Naive thymus-derived CD4-positive, alpha-beta T cell (primary cell): ENCODE results near the gene SMCO4. TPM values are rescaled to one million over a fixed set of nuclear protein-coding genes. Genes with fewer than 3 reads are reported as not detected.

Experiments
- ATAC-seq: fragments of 150-1000 bp; cut with Tn5 transposase; 2 replicates; pipeline ENCODE4 v1.10.0; 2021; ENCODE audit warnings: mild to moderate bottlenecking, moderate library complexity
- CTCF ChIA-PET: fragments of 350-600 bp; sonication (Branson Sonifier 250); formaldehyde crosslinking; loops from one replicate; lab custom pipeline; 2021; ENCODE audit warnings: antibody characterized with exemption; lab: Charles Lee
- POLR2A ChIA-PET: fragments of 350-600 bp; sonication (Branson Sonifier 250); formaldehyde crosslinking; loops from one replicate; lab custom pipeline; 2021; ENCODE audit warnings: antibody characterized with exemption, inconsistent platforms; lab: Charles Lee
- DNase-seq, 9 donors: peaks; one replicate each; pipeline versions ENCODE4 v3.0.0 to v3.0.0-alpha.2; 2020 to 2022; ENCODE audit warnings: mixed read lengths in 1 of 9
- H3K27ac ChIP-seq: one replicate; pipeline ENCODE4 v1.7.0; 2013; ENCODE audit warnings: mild to moderate bottlenecking, low read depth, low read length, moderate library complexity
- H3K27me3 ChIP-seq, 2 donors: one replicate each; pipeline ENCODE4 v1.7.0; 2013; ENCODE audit warnings: low read length in 2 of 2, mild to moderate bottlenecking in 2 of 2, moderate library complexity in 2 of 2; ENCODE audit not compliant: control insufficient read depth in 2 of 2, insufficient read depth in 2 of 2
- H3K36me3 ChIP-seq, 3 experiments: 1 replicate in 2 of 3; 2 replicates in 1 of 3; pipeline ENCODE4 v1.7.0; 2013; ENCODE audit warnings: low read length in 3 of 3, mild to moderate bottlenecking in 3 of 3, moderate library complexity in 1 of 3; ENCODE audit not compliant: insufficient read depth in 3 of 3, control insufficient read depth in 2 of 3
- H3K4me1 ChIP-seq, 2 donors: one replicate each; pipeline ENCODE4 v1.7.0; 2013; ENCODE audit warnings: low read length in 2 of 2, mild to moderate bottlenecking in 2 of 2, moderate library complexity in 1 of 2; ENCODE audit not compliant: control insufficient read depth in 2 of 2, insufficient read depth in 2 of 2
- H3K4me3 ChIP-seq: 2 replicates; pipeline ENCODE4 v1.7.0; 2013; ENCODE audit warnings: mild to moderate bottlenecking, low read length
- H3K9me3 ChIP-seq, 3 experiments: 1 replicate in 2 of 3; 2 replicates in 1 of 3; pipeline ENCODE4 v1.7.0; 2013; ENCODE audit warnings: low read length in 3 of 3; ENCODE audit not compliant: control insufficient read depth in 2 of 3
- H3K27ac Mint-ChIP-seq, 9 donors: one replicate each; pipeline ENCODE4 v1.8.0; 2020 to 2022; ENCODE audit warnings: mixed read lengths in 9 of 9, mild to moderate bottlenecking in 8 of 9, moderate library complexity in 5 of 9, inconsistent platforms in 2 of 9
- H3K27me3 Mint-ChIP-seq, 5 donors: one replicate each; pipeline ENCODE4 v1.8.0; 2021 to 2022; ENCODE audit warnings: mixed read lengths in 5 of 5, mild to moderate bottlenecking in 1 of 5
- H3K36me3 Mint-ChIP-seq, 5 donors: one replicate each; pipeline ENCODE4 v1.8.0; 2020 to 2022; ENCODE audit warnings: mixed read lengths in 5 of 5, mild to moderate bottlenecking in 3 of 5, inconsistent platforms in 1 of 5
- H3K4me1 Mint-ChIP-seq, 7 donors: one replicate each; pipeline ENCODE4 v1.8.0; 2020 to 2022; ENCODE audit warnings: mixed read lengths in 7 of 7, mild to moderate bottlenecking in 3 of 7, inconsistent platforms in 1 of 7
- H3K4me3 Mint-ChIP-seq, 10 donors: one replicate each; pipeline ENCODE4 v1.8.0; 2020 to 2022; ENCODE audit warnings: mild to moderate bottlenecking in 10 of 10, mixed read lengths in 10 of 10, moderate library complexity in 6 of 10, inconsistent platforms in 2 of 10
- H3K9me3 Mint-ChIP-seq, 11 donors: one replicate each; pipeline ENCODE4 v1.8.0; 2020 to 2022; ENCODE audit warnings: mixed read lengths in 11 of 11, mild to moderate bottlenecking in 4 of 11, inconsistent platforms in 1 of 11, moderate library complexity in 1 of 11
- intact Hi-C, 2 donors: fragments of 100-400 bp; cut with micrococcal nuclease; formaldehyde crosslinking; loops; one replicate each; pipeline ENCODE4 v1.15.1; 2023
- polyA plus RNA-seq, 2 donors: library from polyadenylated mRNA; unstranded; fragments of 300-500 nt; fragmentation: Illumina TruSeq; gene quantifications; one replicate each; pipeline ENCODE4 v1.2.3, GENCODE V29; 2021
- total RNA-seq, 6 experiments: library from RNA in 5 of 6; stranded (reverse) in 5 of 6; gene quantifications; 1 replicate in 5 of 6; 2 replicates in 1 of 6; pipeline ENCODE4 v1.2.3 and lab custom pipeline; 2021 to 2026

The SMCO4 gene
- total and polyA plus RNA-seq, 7 experiments from 2014 or later, result 0.97 to 34.7 (median 3.9) TPM

DNA sequence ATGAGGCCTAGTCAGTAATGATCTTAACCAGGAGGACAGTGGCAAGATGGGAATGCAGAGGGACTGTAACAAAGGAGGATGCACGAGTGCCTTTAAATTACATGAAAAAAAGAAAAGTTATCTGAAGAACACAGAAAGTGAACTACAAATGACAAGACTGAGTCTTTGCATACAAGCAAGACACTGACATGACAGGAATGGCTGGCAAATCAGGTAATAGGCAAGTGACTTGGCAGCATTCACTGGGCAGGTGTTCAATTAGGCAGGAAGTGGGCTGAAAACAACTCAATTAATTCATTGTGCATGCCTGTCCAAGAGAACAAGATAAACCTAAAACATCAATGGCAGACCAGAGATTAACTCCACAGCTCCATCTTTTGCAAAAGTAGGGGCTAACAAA is 24.0 kb downstream of the SMCO4 start:
- no peak for ATAC-seq

DNA sequence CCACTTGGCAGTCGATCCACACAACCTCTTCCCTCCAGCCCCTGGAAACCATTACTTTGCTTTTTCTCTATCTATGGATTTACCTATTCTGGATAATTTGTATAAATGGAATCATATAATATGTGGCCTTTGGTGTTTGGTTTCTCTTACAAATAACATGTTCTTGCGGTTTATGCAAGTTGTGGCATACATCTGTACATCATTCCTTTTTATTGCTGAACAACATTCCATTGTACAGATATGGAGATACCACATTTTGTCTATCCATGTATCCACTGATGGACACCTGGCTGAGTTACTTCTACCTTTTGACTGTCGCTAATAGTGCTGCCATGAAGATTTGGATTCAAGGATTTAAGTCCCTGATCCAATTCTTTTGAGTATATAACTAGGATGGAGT is 25.1 kb downstream of the SMCO4 start:
- no peak for DNase-seq
- CTCF ChIA-PET, result no interaction called here
- H3K4me1 Mint-ChIP-seq, result peaks cover 5 to 52% (median 5%) of the 10 kb centered on the region in 7 donors

More for the DNA sequence above, 24.0 kb downstream of the SMCO4 start:
- Histone ChIP-seq H3K9me3 (no peaks in the 10 kb centered on the region), H3K27ac (no peak overlapping the region), H3K4me1 (no peaks in the 10 kb centered on the region), H3K27me3 (no peaks in the 10 kb centered on the region), H3K36me3 (no peaks in the 10 kb centered on the region), H3K4me3 (no peak overlapping the region)
- H3K36me3 Mint-ChIP-seq, result peaks cover 0 to 23% (median 0%) of the 10 kb centered on the region in 5 donors
- no peaks in the 10 kb centered on the region for H3K9me3 Mint-ChIP-seq
- no peak overlapping the region for H3K27ac Mint-ChIP-seq
- peaks cover 5 to 57% (median 5%) of the 10 kb centered on the region in 7 donors for H3K4me1 Mint-ChIP-seq
- ChIA-PET CTCF (no interaction called here), POLR2A (no interaction called here)
- DNase-seq, result no peak
- intact Hi-C loops, result no loop called here
- H3K27me3 Mint-ChIP-seq, result no peaks in the 10 kb centered on the region
- H3K4me3 Mint-ChIP-seq, result no peak overlapping the region

DNA sequence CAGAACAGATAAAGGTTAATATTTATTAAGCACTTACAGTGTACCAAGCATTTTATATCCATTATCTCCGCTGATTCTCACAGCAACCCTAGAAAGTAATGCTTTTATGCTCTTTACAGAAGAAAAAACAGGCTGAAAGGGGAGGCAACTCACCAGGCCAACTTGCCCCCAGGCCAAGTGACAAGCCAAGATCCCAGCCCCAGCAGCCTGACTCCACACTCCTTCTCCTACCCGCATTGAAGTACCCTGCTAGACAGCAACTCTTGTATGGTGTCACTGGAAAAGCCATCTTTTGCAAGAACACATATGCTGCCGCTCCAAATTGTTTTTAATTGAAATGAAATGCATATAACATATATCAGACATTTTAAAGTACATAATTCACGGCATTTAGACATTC is 25.6 kb downstream of the SMCO4 start:
- no peak overlapping the region for H3K4me3 Mint-ChIP-seq
- Histone ChIP-seq H3K4me3 (no peak overlapping the region), H3K4me1 (no peaks in the 10 kb centered on the region), H3K27me3 (no peaks in the 10 kb centered on the region), H3K9me3 (no peaks in the 10 kb centered on the region), H3K27ac (no peak overlapping the region), H3K36me3 (no peaks in the 10 kb centered on the region)
- H3K27me3 Mint-ChIP-seq, result no peaks in the 10 kb centered on the region
- CTCF ChIA-PET, result no interaction called here
- DNase-seq (no peak), ATAC-seq (no peak)
- peaks cover 0 to 20% (median 0%) of the 10 kb centered on the region in 5 donors for H3K36me3 Mint-ChIP-seq
- POLR2A ChIA-PET, result no interaction called here
- H3K9me3 Mint-ChIP-seq, result no peaks in the 10 kb centered on the region
- H3K27ac Mint-ChIP-seq, result no peak overlapping the region
- H3K4me1 Mint-ChIP-seq, result peaks cover 5 to 52% (median 5%) of the 10 kb centered on the region in 7 donors
- intact Hi-C loops, result no loop called here

More for the DNA sequence above, 25.1 kb downstream of the SMCO4 start:
- H3K4me1 ChIP-seq, result no peaks in the 10 kb centered on the region
- ATAC-seq, result no peak
- H3K27me3 ChIP-seq, result no peaks in the 10 kb centered on the region
- intact Hi-C loops, result no loop called here
- H3K4me3 ChIP-seq, result no peak overlapping the region
- POLR2A ChIA-PET, result no interaction called here
- Mint-ChIP-seq H3K9me3 (no peaks in the 10 kb centered on the region), H3K27ac (no peak overlapping the region), H3K36me3 (peaks cover 0 to 24% (median 0%) of the 10 kb centered on the region in 5 donors), H3K27me3 (no peaks in the 10 kb centered on the region), H3K4me3 (no peak overlapping the region)
- no peaks in the 10 kb centered on the region for H3K9me3 ChIP-seq
- no peaks in the 10 kb centered on the region for H3K36me3 ChIP-seq
- H3K27ac ChIP-seq, result no peak overlapping the region

DNA sequence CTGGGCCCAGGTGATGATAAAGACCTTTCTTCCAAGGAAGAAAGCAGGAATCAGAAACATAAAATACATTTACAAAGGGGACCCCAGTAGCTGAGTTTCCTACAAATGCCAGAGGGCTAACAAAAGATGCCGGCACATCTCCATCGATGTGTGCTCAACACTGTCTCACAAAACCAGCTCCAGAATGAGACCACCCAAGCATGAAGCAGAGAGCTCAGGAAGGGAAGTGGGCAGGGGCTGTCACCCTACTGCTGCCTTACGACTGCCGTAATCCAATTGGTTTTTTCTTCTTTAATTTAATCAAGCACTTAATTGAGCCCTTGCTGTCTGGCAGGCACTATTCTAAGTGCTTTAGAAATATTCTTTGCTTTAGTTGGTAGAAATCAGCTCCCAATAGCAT is 26.1 kb downstream of the SMCO4 start:
- no peaks in the 10 kb centered on the region for H3K27me3 Mint-ChIP-seq
- no peak overlapping the region for H3K27ac ChIP-seq
- no peak overlapping the region for H3K4me3 Mint-ChIP-seq
- ChIA-PET POLR2A (no interaction called here), CTCF (no interaction called here)
- H3K36me3 Mint-ChIP-seq, result peaks cover 0 to 16% (median 0%) of the 10 kb centered on the region in 5 donors
- DNase-seq (no peak), ATAC-seq (no peak)
- no peaks in the 10 kb centered on the region for H3K9me3 Mint-ChIP-seq
- H3K4me1 ChIP-seq, result no peaks in the 10 kb centered on the region
- H3K27ac Mint-ChIP-seq, result no peak overlapping the region
- peaks cover 5 to 51% (median 5%) of the 10 kb centered on the region in 7 donors for H3K4me1 Mint-ChIP-seq
- H3K27me3 ChIP-seq, result no peaks in the 10 kb centered on the region
- H3K36me3 ChIP-seq, result no peaks in the 10 kb centered on the region
- intact Hi-C loops, result no loop called here
- H3K4me3 ChIP-seq, result no peak overlapping the region
- no peaks in the 10 kb centered on the region for H3K9me3 ChIP-seq

DNA sequence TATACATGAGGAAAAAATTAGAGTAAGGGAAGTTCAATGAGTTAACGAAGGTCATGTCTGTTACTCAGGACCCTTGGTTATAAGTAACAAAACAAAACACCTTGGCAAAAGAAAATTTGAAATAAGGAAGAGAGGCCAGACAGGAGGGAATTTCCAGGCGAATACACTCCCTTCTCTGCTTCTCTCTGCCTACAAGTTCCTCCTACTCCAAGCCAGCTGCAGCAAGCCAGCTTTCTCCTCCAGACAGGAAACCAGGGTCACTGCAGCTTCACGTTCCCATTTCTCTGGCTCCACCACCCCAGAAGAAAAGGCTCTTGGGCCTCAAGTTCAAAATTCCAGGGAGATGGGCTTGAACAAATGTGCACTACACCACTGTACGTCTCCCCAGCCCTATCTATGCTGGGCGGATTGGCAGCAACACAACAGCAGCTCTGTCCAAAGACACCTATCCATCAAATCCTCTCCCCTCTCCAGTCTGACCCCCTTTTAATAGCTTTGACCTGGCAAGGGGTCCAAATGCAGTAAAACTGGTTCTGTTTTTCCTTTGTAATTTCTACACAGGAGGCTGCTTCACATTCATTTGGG is 27.7 kb downstream of the SMCO4 start:
- CTCF ChIA-PET, result no interaction called here

DNA sequence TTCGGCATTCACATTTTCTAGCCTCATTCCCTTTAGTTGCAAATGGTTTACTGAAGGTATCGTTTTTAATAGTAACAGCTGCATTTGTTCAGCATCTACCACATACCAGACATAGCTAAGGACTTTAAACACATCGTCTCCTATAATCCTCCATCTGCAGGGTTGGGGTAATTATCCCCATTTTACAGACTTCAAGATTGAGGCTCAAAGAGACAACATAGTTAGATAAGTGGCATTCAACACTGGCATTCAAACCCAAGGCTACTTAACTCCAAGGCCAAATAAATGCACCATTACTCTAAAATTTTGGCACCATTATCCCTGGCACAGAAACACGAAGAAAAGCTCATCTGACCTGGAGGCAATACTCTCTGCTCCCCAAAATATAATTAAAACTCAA is 28.5 kb downstream of the SMCO4 start:
- no peak for ATAC-seq
- no peaks in the 10 kb centered on the region for H3K27me3 Mint-ChIP-seq
- no peaks in the 10 kb centered on the region for H3K9me3 ChIP-seq
- ChIA-PET CTCF (no interaction called here), POLR2A (no interaction called here)
- no peak overlapping the region for H3K4me3 ChIP-seq
- no peaks in the 10 kb centered on the region for H3K36me3 ChIP-seq
- H3K27ac Mint-ChIP-seq, result no peak overlapping the region
- H3K9me3 Mint-ChIP-seq, result peaks cover 0 to under 1% (median 0%) of the 10 kb centered on the region in 11 donors
- no peak for DNase-seq
- intact Hi-C loops, result no loop called here
- no peaks in the 10 kb centered on the region for H3K4me1 ChIP-seq
- no peak overlapping the region for H3K27ac ChIP-seq
- no peaks in the 10 kb centered on the region for H3K27me3 ChIP-seq
- H3K36me3 Mint-ChIP-seq, result peaks cover 0 to 16% (median 0%) of the 10 kb centered on the region in 5 donors
- no peak overlapping the region for H3K4me3 Mint-ChIP-seq
- peaks cover 0 to 48% (median 0%) of the 10 kb centered on the region in 7 donors for H3K4me1 Mint-ChIP-seq

More for the DNA sequence above, 27.7 kb downstream of the SMCO4 start:
- Mint-ChIP-seq H3K4me1 (peaks cover 0 to 52% (median 0%) of the 10 kb centered on the region in 7 donors), H3K9me3 (no peaks in the 10 kb centered on the region), H3K36me3 (peaks cover 0 to 16% (median 0%) of the 10 kb centered on the region in 5 donors), H3K27ac (no peak overlapping the region), H3K27me3 (no peaks in the 10 kb centered on the region), H3K4me3 (no peak overlapping the region)
- Histone ChIP-seq H3K36me3 (no peaks in the 10 kb centered on the region), H3K4me1 (no peaks in the 10 kb centered on the region), H3K4me3 (no peak overlapping the region), H3K27ac (no peak overlapping the region), H3K27me3 (no peaks in the 10 kb centered on the region), H3K9me3 (no peaks in the 10 kb centered on the region)
- intact Hi-C loops, result no loop called here
- ATAC-seq (no peak), DNase-seq (no peak)
- POLR2A ChIA-PET, result no interaction called here

DNA sequence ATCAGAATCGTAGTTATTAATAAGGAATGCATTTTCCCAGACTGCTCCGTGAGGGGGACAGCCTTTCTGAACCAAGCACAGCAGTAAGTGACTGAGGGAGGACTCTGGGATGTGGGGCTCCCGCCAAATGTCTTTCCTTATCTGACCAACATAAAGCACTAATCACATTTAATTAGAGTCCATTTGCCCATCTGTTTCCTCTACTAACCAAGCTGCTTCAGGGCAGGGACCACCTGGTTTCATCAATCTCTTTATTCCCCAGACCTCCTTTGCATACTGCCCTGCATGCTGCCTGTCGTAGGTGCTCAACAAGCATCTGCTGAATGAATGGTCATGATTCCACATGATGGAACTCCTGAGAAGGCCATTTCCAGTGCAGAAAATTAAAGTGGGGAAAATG is 29.4 kb downstream of the SMCO4 start:
- Histone ChIP-seq H3K9me3 (no peaks in the 10 kb centered on the region), H3K27me3 (no peaks in the 10 kb centered on the region), H3K27ac (no peak overlapping the region), H3K4me1 (no peaks in the 10 kb centered on the region), H3K4me3 (no peak overlapping the region), H3K36me3 (no peaks in the 10 kb centered on the region)
- DNase-seq (no peak), ATAC-seq (no peak)
- Mint-ChIP-seq H3K27ac (no peak overlapping the region), H3K36me3 (peaks cover 0 to 17% (median 0%) of the 10 kb centered on the region in 5 donors), H3K4me3 (no peak overlapping the region), H3K27me3 (no peaks in the 10 kb centered on the region), H3K4me1 (peaks cover 0 to 39% (median 0%) of the 10 kb centered on the region in 7 donors), H3K9me3 (peaks cover 0 to 6% (median 0%) of the 10 kb centered on the region in 11 donors)
- ChIA-PET POLR2A (no interaction called here), CTCF (no interaction called here)
- intact Hi-C loops, result loop anchor here in 1 of 2 donors (1.0 to 2.0 kb wide), 3 partner anchors 8 to 29 kb away; partner anchors contain the start of gene SMCO4
